ENCODE results near the gene NSL1.

NSL1 gene

DNA sequence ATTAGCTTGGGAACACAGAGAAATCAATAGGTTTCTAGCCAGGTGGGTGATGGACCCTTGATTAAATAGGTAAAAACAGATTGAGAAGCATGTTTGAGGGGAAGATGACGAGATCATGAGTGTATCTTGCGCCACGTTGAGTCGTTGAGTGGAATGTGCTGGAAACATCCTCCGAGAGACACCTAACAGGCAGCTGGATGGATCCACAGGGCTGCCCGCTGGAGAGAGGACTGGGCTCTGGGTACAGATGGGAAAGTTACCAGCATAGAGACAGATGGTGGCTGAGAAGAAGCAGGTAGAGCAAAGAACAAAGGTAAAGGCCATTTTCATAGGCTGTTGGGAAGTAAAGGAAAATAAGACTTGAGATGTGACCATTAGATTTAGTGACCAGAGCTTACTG lies 107.5 kb downstream of the NSL1 start:
- no peak for DNase-seq
- Histone ChIP-seq H3K4me2 (ENCODE audit: insufficient read depth, low read length) (no peak overlapping the region), H3K9ac (ENCODE audit: low read depth, low read length) (no peak overlapping the region), H2AFZ (ENCODE audit: low read depth, low read length) (no peak overlapping the region), H3K4me1 (ENCODE audit: insufficient read depth, low read length) (peaks cover 9% of the 10 kb centered on the region; the same call in 1 of the 2 replicates), H3K9me3 (ENCODE audit: insufficient read depth, low read length, severe bottlenecking) (no peaks in the 10 kb centered on the region), H3K36me3 (ENCODE audit: insufficient read depth, low read length) (no peaks in the 10 kb centered on the region), H3K27ac (ENCODE audit: low read length) (no peak overlapping the region), H3K79me2 (ENCODE audit: insufficient read depth, low read length) (no peaks in the 10 kb centered on the region), H4K20me1 (ENCODE audit: insufficient read depth, low read length) (no peaks in the 10 kb centered on the region), H3K27me3 (ENCODE audit: insufficient read depth, low read length, poor library complexity) (no peaks in the 10 kb centered on the region), H3K4me3 (ENCODE audit: low read depth in 1 of 2, low read length in 2 of 2) (no peak overlapping the region)
- no peak for ATAC-seq (ENCODE audit: insufficient read depth, low read depth)
- TF ChIP-seq CTCF (IDR thresholded peaks at IDR 0.05; ENCODE audit: borderline replicate concordance, extremely low read depth, low read length, poor library complexity, severe bottlenecking), result no peak
- no peak for TF ChIP-seq EZH2 (IDR thresholded peaks at IDR 0.05; ENCODE audit: borderline replicate concordance, low read depth, low read length, severe bottlenecking)

DNA sequence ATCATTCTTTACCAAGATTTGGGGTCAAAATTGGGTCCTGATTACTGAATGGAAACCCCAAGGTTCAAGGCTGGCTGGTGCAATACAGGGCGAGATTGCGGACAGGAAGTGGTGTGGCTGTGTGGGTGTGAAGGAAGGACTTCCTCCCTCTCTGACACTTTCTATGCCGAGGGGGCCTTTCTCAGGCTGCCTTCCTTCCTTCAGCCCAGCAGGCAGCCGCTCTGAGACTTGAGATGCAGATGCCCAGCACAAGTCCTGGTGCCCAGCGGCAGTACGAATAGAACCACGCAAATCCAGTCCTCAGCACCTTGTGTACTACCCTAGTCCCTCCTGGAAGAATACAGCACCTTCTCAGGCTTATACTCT lies 108.2 kb downstream of the NSL1 start:
- H3K36me3 ChIP-seq (ENCODE audit: insufficient read depth, low read length), result no peaks in the 10 kb centered on the region
- ATAC-seq (ENCODE audit: insufficient read depth, low read depth), result peak; percentile 73
- no peak overlapping the region for H3K4me2 ChIP-seq (ENCODE audit: insufficient read depth, low read length)
- no peak overlapping the region for H3K9ac ChIP-seq (ENCODE audit: low read depth, low read length)
- no peaks in the 10 kb centered on the region for H3K27me3 ChIP-seq (ENCODE audit: insufficient read depth, low read length, poor library complexity)
- peaks cover 9% of the 10 kb centered on the region; the same call in 1 of the 2 replicates for H3K4me1 ChIP-seq (ENCODE audit: insufficient read depth, low read length)
- H3K9me3 ChIP-seq (ENCODE audit: insufficient read depth, low read length, severe bottlenecking), result no peaks in the 10 kb centered on the region
- no peak overlapping the region for H2AFZ ChIP-seq (ENCODE audit: low read depth, low read length)
- no peaks in the 10 kb centered on the region for H4K20me1 ChIP-seq (ENCODE audit: insufficient read depth, low read length)
- H3K79me2 ChIP-seq (ENCODE audit: insufficient read depth, low read length), result no peaks in the 10 kb centered on the region
- peak; percentile 65 for DNase-seq
- H3K27ac ChIP-seq (ENCODE audit: low read length), result no peak overlapping the region
- TF ChIP-seq CTCF (IDR thresholded peaks at IDR 0.05; ENCODE audit: borderline replicate concordance, extremely low read depth, low read length, poor library complexity, severe bottlenecking) (no peak), EZH2 (IDR thresholded peaks at IDR 0.05; ENCODE audit: borderline replicate concordance, low read depth, low read length, severe bottlenecking) (no peak)
- no peak overlapping the region for H3K4me3 ChIP-seq (ENCODE audit: low read depth in 1 of 2, low read length in 2 of 2)

DNA sequence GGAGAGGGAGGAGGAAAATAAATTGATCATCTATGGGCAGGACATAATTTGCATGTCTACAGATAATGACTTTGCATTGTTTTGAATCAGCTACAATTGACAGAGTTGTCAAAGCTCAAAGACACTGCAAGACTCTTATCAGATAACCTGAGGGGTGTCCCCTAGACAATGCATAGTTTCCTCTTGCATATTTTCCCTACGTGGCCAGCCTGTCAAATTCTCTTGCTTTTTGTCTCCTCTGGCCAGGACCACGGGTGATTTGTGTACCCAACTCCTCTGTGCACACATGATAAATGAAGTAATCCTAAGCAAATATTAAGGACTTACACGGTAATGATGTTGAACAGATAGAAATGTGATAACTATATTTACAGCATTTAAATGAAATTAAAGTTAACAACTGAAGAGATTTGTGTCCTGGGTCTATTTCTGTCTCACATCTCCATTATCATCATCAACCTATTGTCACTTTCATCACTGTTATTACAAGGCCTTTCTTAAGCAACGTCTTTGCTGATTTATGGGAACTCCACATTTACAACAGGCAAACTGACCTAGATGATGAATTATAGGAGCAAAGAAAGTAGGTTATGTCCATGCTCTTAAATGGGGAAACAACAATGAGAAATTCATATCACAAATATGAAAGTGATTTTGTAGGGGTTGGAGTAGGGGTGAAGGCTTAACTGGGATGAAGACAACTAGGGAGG lies 110.7 kb downstream of the NSL1 start:
- Histone ChIP-seq H3K79me2 (ENCODE audit: insufficient read depth, low read length) (no peaks in the 10 kb centered on the region), H3K36me3 (ENCODE audit: insufficient read depth, low read length) (no peaks in the 10 kb centered on the region), H3K9me3 (ENCODE audit: insufficient read depth, low read length, severe bottlenecking) (no peaks in the 10 kb centered on the region), H3K4me2 (ENCODE audit: insufficient read depth, low read length) (no peak overlapping the region), H3K9ac (ENCODE audit: low read depth, low read length) (no peak overlapping the region), H2AFZ (ENCODE audit: low read depth, low read length) (no peak overlapping the region), H3K4me1 (ENCODE audit: insufficient read depth, low read length) (peaks cover 9% of the 10 kb centered on the region; the same call in 1 of the 2 replicates), H4K20me1 (ENCODE audit: insufficient read depth, low read length) (no peaks in the 10 kb centered on the region), H3K27me3 (ENCODE audit: insufficient read depth, low read length, poor library complexity) (no peaks in the 10 kb centered on the region), H3K27ac (ENCODE audit: low read length) (no peak overlapping the region), H3K4me3 (ENCODE audit: low read depth in 1 of 2, low read length in 2 of 2) (no peak overlapping the region)
- no peak for DNase-seq
- no peak for TF ChIP-seq CTCF (IDR thresholded peaks at IDR 0.05; ENCODE audit: borderline replicate concordance, extremely low read depth, low read length, poor library complexity, severe bottlenecking)
- no peak for TF ChIP-seq EZH2 (IDR thresholded peaks at IDR 0.05; ENCODE audit: borderline replicate concordance, low read depth, low read length, severe bottlenecking)
- no peak for ATAC-seq (ENCODE audit: insufficient read depth, low read depth)
